Stimulated activated CD8-positive, alpha-beta memory T cell treated with anti-CD3 and anti-CD28 coated beads, Interleukin-2, amount 100 ng/mL, for 1 hour (primary cell): ENCODE results near the gene BMP5.

Experiments
- DNase-seq, 2 donors: peaks; one replicate each; pipeline ENCODE4 v3.0.0-alpha.2; 2020; ENCODE audit warnings: low read depth in 2 of 2

The BMP5 gene

GRCh38 chr6:55812509-55812908, 62.9 kb downstream of the BMP5 start:
- DNase-seq = no peak

GRCh38 chr6:55811074-55811473, 64.3 kb downstream of the BMP5 start:
- DNase-seq = no peak

GRCh38 chr6:55802259-55802658, 73.1 kb downstream of the BMP5 start:
- DNase-seq = no peak

GRCh38 chr6:55798571-55798970, 76.8 kb downstream of the BMP5 start:
- no peak for DNase-seq

- DNase-seq = no peak
Measured at GRCh38 chr6:55794136-55794812, 81.1 kb downstream of the BMP5 start.

GRCh38 chr6:55785273-55785672, 90.1 kb downstream of the BMP5 start:
- DNase-seq = no peak

GRCh38 chr6:55782275-55782674, 93.1 kb downstream of the BMP5 start:
- no peak for DNase-seq

- no peak for DNase-seq
Measured at GRCh38 chr6:55778705-55779104, 96.7 kb downstream of the BMP5 start.

GRCh38 chr6:55777469-55777868, 97.9 kb downstream of the BMP5 start:
- no peak for DNase-seq

GRCh38 chr6:55776113-55776512, 99.3 kb downstream of the BMP5 start:
- no peak for DNase-seq

GRCh38 chr6:55775029-55775318, 100.4 kb downstream of the BMP5 start:
- no peak for DNase-seq

- no peak for DNase-seq
Measured at GRCh38 chr6:55774286-55775028, 100.9 kb downstream of the BMP5 start.

GRCh38 chr6:55773620-55774216, 101.7 kb downstream of the BMP5 start:
- no peak for DNase-seq

GRCh38 chr6:55772730-55773129, 102.7 kb downstream of the BMP5 start:
- DNase-seq = no peak

GRCh38 chr6:55759536-55759935, 115.9 kb downstream of the BMP5 start:
- DNase-seq = no peak

GRCh38 chr6:55758156-55758937, 117.0 kb downstream of the BMP5 start:
- DNase-seq = no peak

GRCh38 chr6:55756531-55757031, 118.8 kb downstream of the BMP5 start:
- no peak for DNase-seq

- no peak for DNase-seq
Measured at GRCh38 chr6:55748880-55749279, 126.5 kb downstream of the BMP5 start.

- no peak for DNase-seq
Measured at GRCh38 chr6:55746473-55746872, 128.9 kb downstream of the BMP5 start.

- DNase-seq = no peak
Measured at GRCh38 chr6:55734256-55734655, 141.1 kb downstream of the BMP5 start.

GRCh38 chr6:55729665-55730064, 145.7 kb downstream of the BMP5 start:
- DNase-seq = no peak

GRCh38 chr6:55726144-55726543, 149.2 kb downstream of the BMP5 start:
- DNase-seq = no peak
